HG02759 (cell line): ENCODE measurements around the gene CCDC92.
"Not testable (repeated sequence)": the region's sequence is repeated elsewhere in the genome, so short reads cannot be mapped to it uniquely, and the experiment has no call there.

Source experiments
- ATAC-seq: cut with Tn5 transposase; IDR thresholded peaks from one replicate; pipeline ENCODE4 v1.9.1; 2021; ENCODE audit warnings: mild to moderate bottlenecking, moderate library complexity; ENCODE audit not compliant: unreplicated experiment

CCDC92 gene

DNA sequence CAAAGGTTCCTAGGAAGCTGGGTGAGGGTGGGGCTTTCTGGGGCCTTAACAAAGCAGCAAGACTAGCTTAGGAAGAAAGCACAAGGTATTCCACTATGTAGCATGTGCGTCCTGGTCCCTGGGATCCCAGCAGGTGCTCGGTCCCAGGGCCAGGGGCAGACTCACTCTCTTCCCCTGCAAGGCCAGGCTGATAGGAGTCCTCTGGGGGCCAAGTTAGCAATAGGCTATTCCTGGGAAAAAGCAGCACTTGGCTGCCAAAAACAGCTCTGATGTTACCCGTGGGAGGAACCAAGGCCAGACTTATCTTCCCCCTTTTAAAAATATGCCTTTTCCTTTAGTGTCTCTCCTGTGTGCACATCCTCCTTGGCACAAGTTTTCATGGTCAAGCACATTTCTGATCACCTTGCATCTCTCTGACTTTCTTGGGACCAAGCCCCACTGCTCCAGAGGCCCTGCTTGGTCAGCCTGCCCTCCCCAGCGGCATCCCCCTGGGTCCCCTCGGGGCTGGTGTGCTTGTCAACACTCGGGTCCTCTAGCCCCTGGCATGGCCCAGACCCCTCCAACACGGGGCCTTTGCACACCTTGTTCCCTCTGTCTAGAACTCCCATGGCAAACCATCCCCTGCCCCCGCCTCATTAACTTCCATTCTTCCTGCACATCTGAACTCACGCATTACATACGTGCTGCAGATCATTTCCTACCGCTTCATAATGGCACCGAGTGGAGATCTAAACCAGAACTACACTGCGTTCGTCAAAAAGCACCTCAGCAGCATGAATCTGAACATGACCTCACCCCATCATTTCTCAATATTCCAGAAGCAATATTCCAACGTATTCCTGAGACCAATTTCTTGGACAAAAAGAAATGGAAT, 21.9 kb downstream of the CCDC92 start:
- no peak for ATAC-seq

- no peak for ATAC-seq
Observed at GRCh38 chr12:123949770-123950165, 22.9 kb downstream of the CCDC92 start.

DNA sequence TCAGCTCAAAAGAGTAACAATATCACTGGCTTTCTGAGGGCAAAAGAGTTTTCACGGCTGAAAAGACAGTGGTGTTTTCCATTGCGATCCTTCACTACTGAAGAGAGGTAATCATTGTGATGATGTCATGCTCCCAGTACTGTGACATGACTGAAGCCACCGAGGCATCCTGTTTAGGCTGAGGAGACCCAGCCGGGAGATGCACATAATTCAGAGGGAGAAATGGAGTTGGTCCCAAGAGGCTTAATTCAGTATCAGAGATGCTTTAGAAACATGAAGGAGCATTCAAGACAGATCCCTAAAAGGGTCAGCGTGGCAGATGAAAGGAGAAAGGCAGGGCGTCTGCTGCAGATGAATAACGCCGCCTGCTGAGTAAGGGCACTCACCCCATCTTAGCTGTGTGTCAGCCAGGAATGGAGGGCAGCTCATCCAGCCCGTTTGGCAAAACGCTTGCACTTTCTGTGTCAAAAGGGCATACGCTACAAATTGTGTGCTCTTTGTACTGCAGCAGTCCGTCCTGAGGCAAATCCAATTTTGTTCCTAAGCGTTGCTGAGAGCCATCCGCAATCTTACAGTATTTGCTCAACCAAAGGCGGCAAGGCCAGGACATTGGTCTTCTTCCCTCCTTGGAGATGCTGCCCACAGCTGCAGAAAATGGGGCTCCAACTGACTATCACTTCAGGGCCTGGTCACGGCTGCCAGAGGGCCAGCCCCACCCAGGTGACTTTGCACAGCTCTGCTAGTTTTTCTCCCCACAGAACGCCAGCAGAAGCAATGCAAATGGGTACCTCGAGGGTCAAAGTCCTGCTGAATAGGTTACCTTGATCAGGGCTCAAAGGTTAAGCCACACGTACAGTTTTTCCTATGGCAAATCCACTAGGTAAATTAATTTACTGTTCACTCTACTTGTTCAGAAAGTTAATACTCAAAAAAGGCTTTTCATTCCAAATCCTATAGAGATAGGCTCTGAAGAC, 23.5 kb downstream of the CCDC92 start:
- no peak for ATAC-seq

DNA sequence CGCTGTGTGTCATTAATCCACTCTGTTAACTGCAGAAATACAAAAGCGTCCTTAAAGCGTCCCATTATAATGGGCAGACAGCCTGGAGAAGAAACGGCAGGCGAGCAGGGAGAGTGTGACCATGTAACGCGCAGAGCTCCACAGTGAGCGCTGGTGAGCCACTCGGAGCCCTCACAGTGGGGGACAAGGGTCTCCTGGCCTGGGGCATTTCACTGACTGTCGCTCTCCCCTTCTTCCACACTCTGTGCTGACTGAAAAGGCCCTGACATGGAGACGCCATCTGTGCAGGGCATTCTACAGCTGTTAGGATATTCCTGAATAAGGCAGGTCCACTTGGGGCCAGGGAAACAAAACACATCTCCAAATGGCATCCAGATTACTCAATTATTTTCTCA, 24.2 kb downstream of the CCDC92 start:
- no peak for ATAC-seq

DNA sequence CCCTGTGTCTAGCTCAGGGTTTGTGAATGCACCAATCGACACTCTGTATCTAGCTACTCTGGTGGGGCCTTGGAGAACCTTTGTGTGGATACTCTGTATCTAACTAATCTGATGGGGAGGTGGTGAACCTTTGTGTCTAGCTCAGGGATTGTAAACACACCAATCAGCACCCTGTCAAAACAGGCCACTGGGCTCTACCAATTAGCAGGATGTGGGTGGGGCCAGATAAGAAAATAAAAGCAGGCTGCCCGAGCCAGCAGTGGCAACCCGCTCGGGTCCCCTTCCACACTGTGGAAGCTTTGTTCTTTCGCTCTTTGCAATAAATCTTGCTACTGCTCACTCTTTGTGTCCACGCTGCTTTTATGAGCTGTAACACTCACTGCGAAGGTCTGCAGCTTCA, 25.1 kb downstream of the CCDC92 start:
- ATAC-seq = not testable (repeated sequence)

DNA sequence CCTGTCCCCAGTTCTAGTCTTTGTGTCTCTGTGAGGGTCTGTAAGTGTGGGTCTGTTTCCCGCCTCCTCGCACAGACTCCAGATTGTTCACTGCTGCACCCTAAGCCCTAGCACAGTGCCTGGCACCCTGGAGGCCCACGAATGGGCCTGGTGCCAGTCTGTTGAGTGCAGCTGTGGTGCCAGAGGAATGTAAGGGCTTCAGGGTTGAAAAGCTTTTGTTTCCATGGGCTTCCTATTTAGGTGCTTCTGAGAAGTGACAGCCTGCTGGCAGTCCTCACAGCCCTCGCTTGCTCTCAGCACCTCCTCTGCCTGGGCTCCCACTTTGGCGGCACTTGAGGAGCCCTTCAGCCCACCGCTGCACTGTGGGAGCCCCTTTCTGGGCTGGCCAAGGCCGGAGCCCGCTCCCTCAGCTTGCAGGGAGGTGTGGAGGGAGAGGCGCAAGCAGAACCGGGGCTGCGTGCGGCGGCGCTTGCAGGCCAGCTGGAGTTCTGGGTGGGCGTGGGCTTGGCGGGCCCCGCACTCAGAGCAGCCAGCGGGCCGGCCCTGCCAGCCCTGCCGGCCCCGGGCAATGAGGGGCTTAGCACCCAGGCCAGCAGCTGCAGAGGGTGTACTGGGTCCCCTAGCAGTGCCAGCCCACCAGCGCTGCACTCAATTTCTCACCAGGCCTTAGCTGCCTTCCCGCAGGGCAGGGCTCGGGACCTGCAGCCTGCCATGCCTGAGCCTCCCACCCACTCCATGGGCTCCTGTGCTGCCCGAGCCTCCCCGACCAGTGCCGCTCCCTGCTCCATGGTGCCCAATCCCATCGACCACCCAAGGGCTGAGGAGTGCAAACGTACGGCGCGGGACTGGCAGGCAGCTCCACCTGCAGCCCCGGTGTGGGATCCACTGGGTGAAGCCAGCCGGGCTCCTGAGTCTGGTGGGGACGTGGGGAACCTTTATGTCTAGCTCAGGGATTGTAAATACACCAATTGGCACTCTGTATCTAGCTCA, 25.8 kb downstream of the CCDC92 start:
- ATAC-seq = not testable (repeated sequence)

- no peak for ATAC-seq
Observed at GRCh38 chr12:123946152-123946515, 26.5 kb downstream of the CCDC92 start.

- no peak for ATAC-seq
Observed at GRCh38 chr12:123945287-123946151, 27.1 kb downstream of the CCDC92 start.

- ATAC-seq = no peak
Observed at GRCh38 chr12:123944696-123945095, 27.9 kb downstream of the CCDC92 start.

- ATAC-seq = no peak
Observed at GRCh38 chr12:123943816-123944215, 28.8 kb downstream of the CCDC92 start.

GRCh38 chr12:123942911-123943648, 29.6 kb downstream of the CCDC92 start:
- no peak for ATAC-seq

DNA sequence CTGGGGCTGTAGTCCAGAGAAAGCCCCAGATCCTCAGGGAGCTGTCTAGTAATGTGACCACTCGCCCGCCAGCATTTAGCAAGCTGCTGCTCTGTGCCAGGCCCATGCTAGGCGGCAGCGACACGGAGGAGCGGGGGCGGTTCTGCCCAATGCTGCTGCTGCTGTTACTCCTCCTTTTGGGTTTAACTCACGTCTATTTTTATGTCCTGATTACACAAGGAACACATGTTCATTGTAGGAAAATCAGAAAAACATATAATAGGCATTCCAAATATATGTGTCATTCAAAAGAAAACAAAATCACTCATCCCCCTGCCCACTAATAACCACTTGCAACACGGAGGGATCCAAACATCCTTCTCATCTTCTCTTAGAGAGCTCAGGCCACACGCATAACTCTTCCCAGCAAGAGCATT, 30.4 kb downstream of the CCDC92 start:
- ATAC-seq = no peak

DNA sequence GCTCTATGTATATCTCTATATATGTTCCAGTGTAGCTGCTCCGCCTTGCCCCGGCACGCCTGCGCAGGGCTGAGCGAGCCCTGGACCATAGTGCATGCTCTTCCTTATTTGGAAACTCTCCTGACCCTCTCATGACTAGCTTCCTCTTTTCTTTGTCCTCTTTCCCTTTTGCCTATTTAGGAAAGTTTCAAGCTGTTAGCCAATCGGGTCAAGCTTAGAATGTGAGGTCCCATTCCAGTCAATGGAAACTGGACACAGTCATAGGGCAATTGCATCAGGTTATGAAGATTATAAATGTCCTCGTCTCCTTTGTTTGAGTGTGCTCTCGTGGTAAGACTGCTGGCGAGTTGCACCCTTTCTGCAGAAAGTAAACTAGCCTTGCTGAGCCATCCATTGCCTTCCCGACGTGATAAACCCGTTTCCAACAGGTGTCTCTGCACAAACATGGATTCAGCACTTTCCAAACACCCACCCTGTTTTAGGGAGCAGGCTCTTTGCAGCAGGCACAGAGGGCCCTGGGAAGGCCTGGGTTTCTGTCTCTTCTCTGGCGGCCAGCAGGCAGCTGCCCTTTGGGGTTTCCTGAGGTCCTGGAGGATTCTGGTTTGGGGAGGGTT, 30.9 kb downstream of the CCDC92 start:
- ATAC-seq = no peak

GRCh38 chr12:123941000-123941399, 31.6 kb downstream of the CCDC92 start:
- no peak for ATAC-seq

DNA sequence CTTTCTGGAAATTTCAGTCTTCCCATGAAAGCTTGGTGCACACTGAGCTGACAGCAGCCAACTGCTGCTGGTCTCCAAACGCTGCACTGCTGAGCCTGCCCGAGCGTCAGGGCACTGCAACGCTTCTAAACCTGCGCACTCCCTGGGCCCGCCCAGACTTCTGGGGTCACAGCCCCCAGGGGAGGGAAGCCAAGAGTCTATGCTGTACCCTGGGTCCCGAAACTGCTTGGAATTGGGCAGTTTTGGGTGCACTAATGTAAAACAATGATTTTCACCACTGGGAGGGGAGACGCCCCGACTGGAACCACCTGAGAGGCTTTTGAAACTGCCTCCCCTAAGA, 32.0 kb downstream of the CCDC92 start:
- ATAC-seq = no peak

- no peak for ATAC-seq
Observed at GRCh38 chr12:123939716-123940626, 32.7 kb downstream of the CCDC92 start.

DNA sequence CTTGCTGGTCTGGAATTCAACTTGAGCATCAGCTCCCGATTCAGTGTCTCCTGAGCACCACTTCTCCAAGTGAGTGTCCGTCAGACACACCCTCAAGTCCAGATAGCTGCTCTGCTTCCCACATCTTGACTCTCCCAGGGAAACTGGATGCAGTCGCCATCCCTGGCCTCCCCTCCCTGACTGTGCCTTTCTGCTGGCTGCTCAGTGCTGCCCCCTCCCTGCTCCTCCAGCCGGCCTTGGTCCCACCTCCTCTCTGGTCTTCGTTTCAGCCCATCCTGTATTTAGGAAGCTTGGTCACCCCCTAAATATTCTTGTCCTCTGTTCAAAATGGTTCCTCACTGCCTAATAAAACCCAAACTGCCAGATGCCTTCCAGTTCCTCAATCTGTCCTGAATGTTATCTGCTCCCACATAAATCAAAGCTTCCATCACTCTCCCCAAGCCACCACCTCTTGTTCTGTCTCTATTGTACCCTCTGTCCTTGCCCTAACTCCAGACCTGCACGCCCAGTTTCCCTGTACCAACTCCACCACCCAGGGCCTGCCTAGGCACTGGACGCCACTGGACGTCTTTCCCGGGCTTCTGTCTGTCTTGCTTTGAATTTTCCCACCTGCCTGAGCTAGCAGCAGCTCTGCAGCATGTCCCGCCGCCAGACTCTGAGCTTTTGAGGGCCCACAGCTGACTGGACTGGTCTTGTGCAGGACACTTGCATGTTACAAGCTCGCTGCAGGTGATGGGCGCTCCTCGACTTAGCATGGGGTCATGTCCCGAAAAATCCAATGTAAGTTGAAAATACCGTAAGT, 33.8 kb downstream of the CCDC92 start:
- ATAC-seq = no peak
